Adipocyte (in vitro differentiated cells): ENCODE results near the gene GAPDH.

Experiments
- DNase-seq: peaks from one replicate; pipeline ENCODE4 v3.0.0-alpha.2; 2015; ENCODE audit warnings: low read depth
- H3K27me3 ChIP-seq: replicated peaks from 2 replicates; pipeline ENCODE4 v1.7.0; 2013; ENCODE audit warnings: mild to moderate bottlenecking, low read length, moderate library complexity; ENCODE audit not compliant: control insufficient read depth, insufficient read depth
- H3K36me3 ChIP-seq: 2 replicates; pipeline ENCODE4 v1.7.0; 2013; ENCODE audit warnings: low read length, mild to moderate bottlenecking, moderate library complexity; ENCODE audit not compliant: control insufficient read depth, insufficient read depth, severe bottlenecking
- H3K4me1 ChIP-seq: 2 replicates; pipeline ENCODE4 v1.7.0; 2013; ENCODE audit warnings: mild to moderate bottlenecking, low read length, moderate library complexity; ENCODE audit not compliant: control insufficient read depth, insufficient read depth
- H3K4me3 ChIP-seq: 2 replicates; pipeline ENCODE4 v1.7.0; 2013; ENCODE audit warnings: mild to moderate bottlenecking, low read length, moderate library complexity
- H3K9ac ChIP-seq: 2 replicates; pipeline ENCODE4 v1.7.0; 2013; ENCODE audit warnings: mild to moderate bottlenecking, low read length, moderate library complexity
- H3K9me3 ChIP-seq: 2 replicates; pipeline ENCODE4 v1.7.0; 2013; ENCODE audit warnings: mild to moderate bottlenecking, low read length, moderate library complexity; ENCODE audit not compliant: control insufficient read depth

GAPDH gene

GRCh38 chr12:6548556-6548955 is 14.2 kb downstream of the GAPDH start:
- Histone ChIP-seq H3K9ac (peak overlapping the region; percentile 80), H3K9me3 (no peaks in the 10 kb centered on the region), H3K27me3 (no peaks in the 10 kb centered on the region), H3K36me3 (peaks cover 22% of the 10 kb centered on the region), H3K4me3 (peak overlapping the region; percentile 73), H3K4me1 (peaks cover 58% of the 10 kb centered on the region)
- DNase-seq: no peak

GRCh38 chr12:6548966-6549683 is 14.8 kb downstream of the GAPDH start:
- DNase-seq: peak; percentile 78
- H3K27me3 ChIP-seq: no peaks in the 10 kb centered on the region
- H3K36me3 ChIP-seq: peaks cover 22% of the 10 kb centered on the region
- H3K9ac ChIP-seq: peak overlapping the region; percentile 80
- peak overlapping the region; percentile 73 for H3K4me3 ChIP-seq
- H3K9me3 ChIP-seq: no peaks in the 10 kb centered on the region
- peaks cover 64% of the 10 kb centered on the region for H3K4me1 ChIP-seq

GRCh38 chr12:6549684-6550151 is 15.4 kb downstream of the GAPDH start:
- DNase-seq: no peak
- Histone ChIP-seq H3K9ac (peak overlapping the region; percentile 80), H3K36me3 (peaks cover 16% of the 10 kb centered on the region), H3K4me3 (peak overlapping the region; percentile 49), H3K4me1 (peaks cover 68% of the 10 kb centered on the region), H3K27me3 (no peaks in the 10 kb centered on the region), H3K9me3 (no peaks in the 10 kb centered on the region)

- H3K9ac ChIP-seq: peak overlapping the region; percentile 80
- H3K9me3 ChIP-seq: no peaks in the 10 kb centered on the region
- peaks cover 74% of the 10 kb centered on the region for H3K4me1 ChIP-seq
- peaks cover 16% of the 10 kb centered on the region for H3K36me3 ChIP-seq
- peak overlapping the region; percentile 86 for H3K4me3 ChIP-seq
- no peak for DNase-seq
- no peaks in the 10 kb centered on the region for H3K27me3 ChIP-seq
Observed at GRCh38 chr12:6550294-6551062, 16.2 kb downstream of the GAPDH start.

GRCh38 chr12:6551063-6551461 is 16.7 kb downstream of the GAPDH start:
- DNase-seq: no peak
- H3K4me1 ChIP-seq: peaks cover 74% of the 10 kb centered on the region
- no peaks in the 10 kb centered on the region for H3K27me3 ChIP-seq
- H3K9me3 ChIP-seq: no peaks in the 10 kb centered on the region
- H3K36me3 ChIP-seq: peaks cover 10% of the 10 kb centered on the region
- peak overlapping the region; percentile 80 for H3K9ac ChIP-seq
- peak overlapping the region; percentile 86 for H3K4me3 ChIP-seq

GRCh38 chr12:6551496-6552139 is 17.3 kb downstream of the GAPDH start:
- Histone ChIP-seq H3K4me3 (peak overlapping the region; percentile 86), H3K27me3 (no peaks in the 10 kb centered on the region), H3K9ac (peak overlapping the region; percentile 80), H3K4me1 (peaks cover 74% of the 10 kb centered on the region), H3K9me3 (no peaks in the 10 kb centered on the region), H3K36me3 (peaks cover 7% of the 10 kb centered on the region)
- DNase-seq: peak; percentile 82

GRCh38 chr12:6552140-6552551 is 17.8 kb downstream of the GAPDH start:
- H3K27me3 ChIP-seq: no peaks in the 10 kb centered on the region
- peak overlapping the region; percentile 86 for H3K4me3 ChIP-seq
- H3K9ac ChIP-seq: peak overlapping the region; percentile 80
- peaks cover 74% of the 10 kb centered on the region for H3K4me1 ChIP-seq
- H3K36me3 ChIP-seq: peaks cover 7% of the 10 kb centered on the region
- peak; percentile 57 for DNase-seq
- H3K9me3 ChIP-seq: no peaks in the 10 kb centered on the region

GRCh38 chr12:6553051-6553868 is 18.9 kb downstream of the GAPDH start:
- Histone ChIP-seq H3K9me3 (no peaks in the 10 kb centered on the region), H3K27me3 (no peaks in the 10 kb centered on the region), H3K4me1 (peaks cover 71% of the 10 kb centered on the region), H3K36me3 (peaks cover 13% of the 10 kb centered on the region), H3K9ac (peak overlapping the region; percentile 89), H3K4me3 (peak overlapping the region; percentile 86)
- DNase-seq: peak; percentile 90

DNA sequence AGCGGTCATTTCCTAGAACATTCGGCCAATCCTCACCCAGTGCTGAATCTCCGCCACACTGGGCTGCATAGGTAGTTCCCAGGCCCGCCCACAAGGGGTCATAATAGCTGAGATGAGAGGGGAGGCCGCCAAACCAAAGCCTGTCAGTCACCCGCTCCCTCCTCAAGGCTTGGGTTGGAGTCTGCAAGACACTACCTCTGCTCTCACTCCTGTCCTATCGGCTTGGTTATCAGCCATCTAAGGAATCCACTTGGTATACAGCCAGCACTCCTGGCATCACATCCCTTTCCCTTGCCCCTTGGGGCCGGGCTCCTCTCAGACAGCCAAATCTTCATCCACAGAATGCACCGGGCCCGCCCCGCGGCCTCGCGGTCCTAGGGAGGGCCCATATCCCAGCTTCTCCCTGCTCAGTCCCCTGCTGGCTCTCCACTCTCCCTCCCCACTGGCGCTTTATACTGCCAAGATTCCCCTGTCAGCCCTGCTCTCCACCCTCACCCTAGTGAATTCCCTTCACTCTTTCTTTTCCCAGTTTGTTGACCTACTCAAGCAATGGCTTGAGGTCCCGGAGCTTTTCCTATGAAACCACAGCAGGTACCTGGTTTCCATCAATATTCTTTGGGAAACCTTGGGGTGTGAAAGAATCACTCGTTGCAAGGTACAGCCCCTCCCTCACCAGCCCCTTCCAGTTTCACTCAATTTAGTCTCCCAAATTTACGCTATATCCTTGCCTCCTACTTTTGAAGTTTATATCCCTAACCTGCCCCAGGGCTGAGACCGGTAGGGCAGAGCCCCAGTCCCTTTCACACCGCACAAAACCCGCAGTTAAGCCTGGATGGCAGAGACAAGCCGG is 20.1 kb downstream of the GAPDH start:
- Histone ChIP-seq H3K9me3 (no peaks in the 10 kb centered on the region), H3K4me1 (peaks cover 62% of the 10 kb centered on the region), H3K4me3 (peak overlapping the region; percentile 86), H3K36me3 (peaks cover 22% of the 10 kb centered on the region), H3K27me3 (no peaks in the 10 kb centered on the region), H3K9ac (peak overlapping the region; percentile 89)
- peak; percentile 85 for DNase-seq
